SK-N-SH (cell line): ENCODE measurements around the gene DOCK3. TPM values are rescaled to one million over a fixed set of nuclear protein-coding genes. Genes with fewer than 3 reads are reported as not detected.

ENCODE experiments used
- CTCF ChIA-PET: fragments of 300-600, 350-600 bp; formaldehyde crosslinking; extraction: SDS; loops from one replicate; lab custom pipeline; 2021; lab: Yijun Ruan, JAX
- POLR2A ChIA-PET: fragments of 350-600 bp; sonication (Branson Sonifier 250); formaldehyde crosslinking; extraction: SDS; loops from one replicate; lab custom pipeline; 2020; ENCODE audit warnings: antibody characterized with exemption, inconsistent platforms; lab: Yijun Ruan, JAX
- DNase-seq: peaks from one replicate; pipeline ENCODE4 v3.0.0; 2012
- H2AFZ ChIP-seq: fragments of 200-600 bp; sonication (generic); 2 replicates; pipeline ENCODE4 v1.8.1; 2016; ENCODE audit warnings: antibody characterized with exemption, mild to moderate bottlenecking, low read depth
- H3F3A ChIP-seq: fragments of 200-600 bp; sonication (generic); replicated peaks from 2 replicates; pipeline ENCODE3; 2016; ENCODE audit warnings: antibody characterized with exemption, mild to moderate bottlenecking; ENCODE audit not compliant: insufficient read depth
- H3K27ac ChIP-seq, 2 experiments: fragments of 200-500 bp in 1 of 2; fragments of 200-600 bp in 1 of 2; sonication (Bioruptor generic) in 1 of 2; sonication (generic), shearing (Covaris generic) in 1 of 2; 2 replicates each; pipeline versions ENCODE4 v1.5.1 to v1.6.1; 2014 to 2016; ENCODE audit warnings: low read depth in 2 of 2, inconsistent platforms in 1 of 2, low read length in 1 of 2, mild to moderate bottlenecking in 1 of 2, mixed read lengths in 1 of 2
- H3K27me3 ChIP-seq: fragments of 200-600 bp; sonication (generic), shearing (Covaris generic); 2 replicates; pipeline ENCODE4 v1.6.1; 2016; ENCODE audit warnings: mixed run types; ENCODE audit not compliant: insufficient read depth
- H3K36me3 ChIP-seq, 2 experiments: fragments of 200-500 bp in 1 of 2; fragments of 200-600 bp in 1 of 2; sonication (Bioruptor generic) in 1 of 2; sonication (generic) in 1 of 2; replicated peaks in 1 of 2; 2 replicates each; pipeline versions ENCODE3 to v1.5.1; 2014 to 2016; ENCODE audit warnings: low read length in 1 of 2, mild to moderate bottlenecking in 1 of 2; ENCODE audit not compliant: insufficient read depth in 2 of 2, control insufficient read depth in 1 of 2
- H3K4me1 ChIP-seq, 2 experiments: fragments of 200-500 bp in 1 of 2; fragments of 200-600 bp in 1 of 2; sonication (Bioruptor generic) in 1 of 2; sonication (generic), shearing (Covaris generic) in 1 of 2; 2 replicates each; pipeline versions ENCODE4 v1.5.1 to v1.6.1; 2014 to 2016; ENCODE audit warnings: low read depth in 1 of 2, low read length in 1 of 2, mixed run types in 1 of 2; ENCODE audit not compliant: insufficient read depth in 2 of 2, control insufficient read depth in 1 of 2
- H3K4me2 ChIP-seq: fragments of 200-600 bp; sonication (generic), shearing (Covaris generic); 2 replicates; pipeline ENCODE4 v1.6.1; 2017; ENCODE audit warnings: mixed run types
- H3K4me3 ChIP-seq, 2 experiments: fragments of 200-500 bp in 1 of 2; fragments of 200-600 bp in 1 of 2; sonication (Bioruptor generic) in 1 of 2; sonication (generic), shearing (Covaris generic) in 1 of 2; 2 replicates each; pipeline versions ENCODE4 v1.5.1 to v1.8.1; 2014 to 2016; ENCODE audit warnings: low read depth in 2 of 2, inconsistent platforms in 1 of 2, low read length in 1 of 2, mild to moderate bottlenecking in 1 of 2, mixed read lengths in 1 of 2, moderate library complexity in 1 of 2
- H3K79me2 ChIP-seq: fragments of 200-600 bp; sonication (generic); 2 replicates; pipeline ENCODE4 v1.8.1; 2017; ENCODE audit warnings: mild to moderate bottlenecking; ENCODE audit not compliant: insufficient read depth
- H3K9ac ChIP-seq: fragments of 200-600 bp; sonication (generic); 2 replicates; pipeline ENCODE4 v1.6.1; 2017; ENCODE audit warnings: mixed run types
- H3K9me2 ChIP-seq: fragments of 200-600 bp; sonication (generic); 2 replicates; pipeline ENCODE4 v1.6.1; 2017; ENCODE audit warnings: mixed run types
- H3K9me3 ChIP-seq: fragments of 200-600 bp; sonication (generic); 2 replicates; pipeline ENCODE4 v1.6.1; 2017; ENCODE audit warnings: mixed run types, mild to moderate bottlenecking, moderate library complexity
- H4K20me1 ChIP-seq: fragments of 200-600 bp; sonication (generic); 2 replicates; pipeline ENCODE4 v1.6.1; 2017; ENCODE audit warnings: mild to moderate bottlenecking, mixed run types; ENCODE audit not compliant: insufficient read depth
- CHD2 ChIP-seq: fragments of 150-350 bp; IDR thresholded peaks from 2 replicates; pipeline ENCODE4 v1.6.1; 2018; ENCODE audit warnings: low read length; ENCODE audit not compliant: partially characterized antibody
- FOXJ3 ChIP-seq: sonication (generic); formaldehyde crosslinking; IDR thresholded peaks from 2 replicates; pipeline ENCODE4 v1.5.1; 2020; ENCODE audit warnings: mild to moderate bottlenecking, missing genetic modification reagents
- GATA2 ChIP-seq: sonication (generic); formaldehyde crosslinking; IDR thresholded peaks from 2 replicates; pipeline ENCODE4 v1.5.0; 2020; ENCODE audit warnings: mild to moderate bottlenecking, missing genetic modification reagents
- JUND ChIP-seq: IDR thresholded peaks from 2 replicates; pipeline ENCODE4 v1.4.0; 2012
- MEF2A ChIP-seq: IDR thresholded peaks from 2 replicates; pipeline ENCODE4 v1.4.0; 2012; ENCODE audit warnings: low read depth, borderline replicate concordance
- NFIC ChIP-seq: IDR thresholded peaks from 2 replicates; pipeline ENCODE4 v1.4.0; 2012; ENCODE audit warnings: borderline replicate concordance
- NRF1 ChIP-seq: IDR thresholded peaks from 2 replicates; pipeline ENCODE4 v1.6.1; 2012; ENCODE audit warnings: low read depth, mild to moderate bottlenecking, low read length
- POLR2AphosphoS5 ChIP-seq: IDR thresholded peaks from 2 replicates; pipeline ENCODE4 v1.6.1; 2012; ENCODE audit warnings: low read depth, low read length
- RAD21 ChIP-seq: IDR thresholded peaks from 2 replicates; pipeline ENCODE4 v1.6.1; 2012; ENCODE audit warnings: mild to moderate bottlenecking, low read length
- RCOR1 ChIP-seq: fragments of 150-350 bp; IDR thresholded peaks from 2 replicates; pipeline ENCODE4 v1.6.1; 2017; ENCODE audit warnings: antibody characterized with exemption, low read length
- RFX5 ChIP-seq: IDR thresholded peaks from 2 replicates; pipeline ENCODE4 v1.6.1; 2012; ENCODE audit warnings: mild to moderate bottlenecking, improper control_type of control experiment, low read length
- SIN3A ChIP-seq: IDR thresholded peaks from 2 replicates; pipeline ENCODE4 v1.6.1; 2012; ENCODE audit warnings: low read depth, mild to moderate bottlenecking, low read length, moderate library complexity, borderline replicate concordance
- SMC3 ChIP-seq: IDR thresholded peaks from 2 replicates; pipeline ENCODE4 v1.6.1; 2012; ENCODE audit warnings: low read depth, low read length, improper control_type of control experiment
- TAF1 ChIP-seq: IDR thresholded peaks from 2 replicates; pipeline ENCODE4 v1.6.1; 2012; ENCODE audit warnings: low read depth, mild to moderate bottlenecking, low read length, moderate library complexity, borderline replicate concordance
- TCF12 ChIP-seq: IDR thresholded peaks from 2 replicates; pipeline ENCODE4 v1.4.0; 2012
- YY1 ChIP-seq: IDR thresholded peaks from 2 replicates; pipeline ENCODE4 v1.4.0; 2012; ENCODE audit warnings: low read depth, mild to moderate bottlenecking
- WGBS: methylation state at CpG from one replicate; pipeline ENCODE4 v1.1.6; 2017; ENCODE audit warnings: low lambda C conversion rate; 5-methylcytosine and 5-hydroxymethylcytosine counted together
- polyA plus RNA-seq, 3 experiments: library from polyadenylated mRNA; depleted of rRNA; stranded (reverse); fragments of >200 nt; gene quantifications; 2 replicates each; pipeline ENCODE4 v1.2.3, GENCODE V29; 2012
- TF ChIP-seq, protein P1 (sequence below): IDR thresholded peaks from 2 replicates; pipeline ENCODE4 v1.4.0; 2012; ENCODE audit warnings: low read depth
- TF ChIP-seq, protein P2 (sequence below): fragments of 200-600 bp; sonication (generic); IDR thresholded peaks from 2 replicates; pipeline ENCODE4 v1.6.1; 2017; ENCODE audit warnings: antibody characterized with exemption, mild to moderate bottlenecking, moderate library complexity
- TF ChIP-seq, protein P3 (sequence below): fragments of 150-350 bp; IDR thresholded peaks from 2 replicates; pipeline ENCODE4 v1.6.1; 2017; ENCODE audit warnings: antibody characterized with exemption, low read length, low read depth, borderline replicate concordance

The DOCK3 gene
- polyA plus RNA-seq, 1 of the 3 experiments (the other 2 are of a cell fraction): 0.05 TPM

DNA sequence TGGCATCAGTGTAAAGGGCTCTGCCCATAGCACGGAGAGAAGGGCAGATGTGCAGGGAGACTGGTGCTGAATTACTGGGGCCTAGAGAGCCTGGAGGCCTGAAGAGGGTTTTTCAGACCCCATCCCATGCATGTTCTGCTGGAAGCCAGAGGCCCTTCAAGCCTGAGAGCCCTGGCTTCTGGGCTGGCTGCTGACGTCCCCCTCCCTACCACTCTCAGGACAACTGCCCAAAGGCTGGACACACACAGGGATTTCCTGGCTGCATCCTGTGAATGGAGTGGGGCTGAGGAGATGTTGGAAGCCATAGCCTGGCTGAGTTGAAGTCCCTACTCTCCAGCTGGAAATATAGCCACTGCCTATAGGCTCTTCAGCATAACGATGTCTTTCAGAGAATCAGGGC, 16.9 kb upstream of the DOCK3 start:
- Histone ChIP-seq H3K27ac (no peak overlapping the region), H3K4me2 (no peak overlapping the region), H3K4me1 (peaks cover 0 to 9% of the 10 kb centered on the region in 2 experiments; a peak in 1 of 4 replicates), H3K4me3 (no peak overlapping the region), H3K9me2 (no peaks in the 10 kb centered on the region), H3F3A (no peaks in the 10 kb centered on the region)
- DNase-seq: no peak
- ChIA-PET POLR2A (no interaction called here), CTCF (interaction anchor here (1.0 to 13.2 kb wide), 3 partner anchors 20 to 714 kb away, joined by 3 to 171 read pairs (median 3); partner anchors contain the start of gene MAPKAPK3)
- 75% methylated on average over 2 of the region's 3 CpGs for WGBS
- TF ChIP-seq CHD2 (no peak), RCOR1 (no peak), TAF1 (no peak), JUND (no peak), FOXJ3 (CRISPR knock-in tag) (no peak), MEF2A (no peak), SMC3 (no peak), YY1 (no peak), SIN3A (no peak), RFX5 (no peak), NRF1 (no peak), NFIC (no peak), RAD21 (no peak), TCF12 (no peak), POLR2AphosphoS5 (no peak), GATA2 (no peak)
- TF ChIP-seq, protein P1, sequence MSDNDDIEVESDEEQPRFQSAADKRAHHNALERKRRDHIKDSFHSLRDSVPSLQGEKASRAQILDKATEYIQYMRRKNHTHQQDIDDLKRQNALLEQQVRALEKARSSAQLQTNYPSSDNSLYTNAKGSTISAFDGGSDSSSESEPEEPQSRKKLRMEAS: no peak
- TF ChIP-seq, protein P2, sequence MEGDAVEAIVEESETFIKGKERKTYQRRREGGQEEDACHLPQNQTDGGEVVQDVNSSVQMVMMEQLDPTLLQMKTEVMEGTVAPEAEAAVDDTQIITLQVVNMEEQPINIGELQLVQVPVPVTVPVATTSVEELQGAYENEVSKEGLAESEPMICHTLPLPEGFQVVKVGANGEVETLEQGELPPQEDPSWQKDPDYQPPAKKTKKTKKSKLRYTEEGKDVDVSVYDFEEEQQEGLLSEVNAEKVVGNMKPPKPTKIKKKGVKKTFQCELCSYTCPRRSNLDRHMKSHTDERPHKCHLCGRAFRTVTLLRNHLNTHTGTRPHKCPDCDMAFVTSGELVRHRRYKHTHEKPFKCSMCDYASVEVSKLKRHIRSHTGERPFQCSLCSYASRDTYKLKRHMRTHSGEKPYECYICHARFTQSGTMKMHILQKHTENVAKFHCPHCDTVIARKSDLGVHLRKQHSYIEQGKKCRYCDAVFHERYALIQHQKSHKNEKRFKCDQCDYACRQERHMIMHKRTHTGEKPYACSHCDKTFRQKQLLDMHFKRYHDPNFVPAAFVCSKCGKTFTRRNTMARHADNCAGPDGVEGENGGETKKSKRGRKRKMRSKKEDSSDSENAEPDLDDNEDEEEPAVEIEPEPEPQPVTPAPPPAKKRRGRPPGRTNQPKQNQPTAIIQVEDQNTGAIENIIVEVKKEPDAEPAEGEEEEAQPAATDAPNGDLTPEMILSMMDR: no peak
- TF ChIP-seq, protein P3, sequence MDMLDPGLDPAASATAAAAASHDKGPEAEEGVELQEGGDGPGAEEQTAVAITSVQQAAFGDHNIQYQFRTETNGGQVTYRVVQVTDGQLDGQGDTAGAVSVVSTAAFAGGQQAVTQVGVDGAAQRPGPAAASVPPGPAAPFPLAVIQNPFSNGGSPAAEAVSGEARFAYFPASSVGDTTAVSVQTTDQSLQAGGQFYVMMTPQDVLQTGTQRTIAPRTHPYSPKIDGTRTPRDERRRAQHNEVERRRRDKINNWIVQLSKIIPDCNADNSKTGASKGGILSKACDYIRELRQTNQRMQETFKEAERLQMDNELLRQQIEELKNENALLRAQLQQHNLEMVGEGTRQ: no peak
- TF ChIP-seq, all 33 proteins: peak for 0
- Histone ChIP-seq H3K9me3 (no peaks in the 10 kb centered on the region), H3K79me2 (no peaks in the 10 kb centered on the region), H3K9ac (no peak overlapping the region), H3K36me3 (no peaks in the 10 kb centered on the region), H2AFZ (no peak overlapping the region), H3K27me3 (no peaks in the 10 kb centered on the region; the same call in 1 of the 2 replicates), H4K20me1 (no peaks in the 10 kb centered on the region)
